ENCODE measurements around the gene MS4A18. TPM values are rescaled to one million over a fixed set of nuclear protein-coding genes. Genes with fewer than 3 reads are reported as not detected.

Gene MS4A18
- total RNA-seq, 1 donor from 2014 or later: not detected

GRCh38 chr11:60786811-60787567 is 62.5 kb downstream of the MS4A18 start:
- H3K4me1 Mint-ChIP-seq (ENCODE audit: low read depth): no peaks in the 10 kb centered on the region
- intact Hi-C loops (cut with micrococcal nuclease): no loop called here
- no peak overlapping the region for H3K27ac Mint-ChIP-seq
- no peak for DNase-seq (ENCODE audit: low spot score)
- H3K4me3 Mint-ChIP-seq: no peak overlapping the region
- no peaks in the 10 kb centered on the region for H3K9me3 Mint-ChIP-seq
- H3K36me3 Mint-ChIP-seq (ENCODE audit: low read depth): no peaks in the 10 kb centered on the region
- H3K27me3 Mint-ChIP-seq (ENCODE audit: insufficient read depth): peaks cover 2% of the 10 kb centered on the region

GRCh38 chr11:60788401-60789125 is 64.0 kb downstream of the MS4A18 start:
- intact Hi-C loops (cut with micrococcal nuclease): no loop called here
- Mint-ChIP-seq H3K27me3 (ENCODE audit: insufficient read depth) (peaks cover 4% of the 10 kb centered on the region), H3K9me3 (no peaks in the 10 kb centered on the region), H3K36me3 (ENCODE audit: low read depth) (no peaks in the 10 kb centered on the region), H3K27ac (no peak overlapping the region), H3K4me1 (ENCODE audit: low read depth) (no peaks in the 10 kb centered on the region), H3K4me3 (no peak overlapping the region)
- DNase-seq (ENCODE audit: low spot score): no peak

GRCh38 chr11:60790726-60791125 is 66.2 kb downstream of the MS4A18 start:
- no peaks in the 10 kb centered on the region for H3K9me3 Mint-ChIP-seq
- no peak overlapping the region for H3K4me3 Mint-ChIP-seq
- no peak for DNase-seq (ENCODE audit: low spot score)
- no peak overlapping the region for H3K27ac Mint-ChIP-seq
- no peaks in the 10 kb centered on the region for H3K36me3 Mint-ChIP-seq (ENCODE audit: low read depth)
- no peaks in the 10 kb centered on the region for H3K4me1 Mint-ChIP-seq (ENCODE audit: low read depth)
- H3K27me3 Mint-ChIP-seq (ENCODE audit: insufficient read depth): peaks cover 1% of the 10 kb centered on the region
- intact Hi-C loops (cut with micrococcal nuclease): no loop called here

- Mint-ChIP-seq H3K27ac (no peak overlapping the region), H3K4me1 (ENCODE audit: low read depth) (no peaks in the 10 kb centered on the region), H3K27me3 (ENCODE audit: insufficient read depth) (peaks cover 1% of the 10 kb centered on the region), H3K4me3 (no peak overlapping the region), H3K36me3 (ENCODE audit: low read depth) (no peaks in the 10 kb centered on the region), H3K9me3 (no peaks in the 10 kb centered on the region)
- no peak for DNase-seq (ENCODE audit: low spot score)
- intact Hi-C loops (cut with micrococcal nuclease): no loop called here
Measured at GRCh38 chr11:60791153-60791933, 66.8 kb downstream of the MS4A18 start.

GRCh38 chr11:60792521-60792920 is 68.0 kb downstream of the MS4A18 start:
- H3K4me3 Mint-ChIP-seq: no peak overlapping the region

More at GRCh38 chr11:60792521-60792920, 68.0 kb downstream of the MS4A18 start:
- peaks cover 1% of the 10 kb centered on the region for H3K27me3 Mint-ChIP-seq (ENCODE audit: insufficient read depth)
- H3K9me3 Mint-ChIP-seq: no peaks in the 10 kb centered on the region
- intact Hi-C loops (cut with micrococcal nuclease): no loop called here
- H3K36me3 Mint-ChIP-seq (ENCODE audit: low read depth): no peaks in the 10 kb centered on the region
- no peaks in the 10 kb centered on the region for H3K4me1 Mint-ChIP-seq (ENCODE audit: low read depth)
- no peak overlapping the region for H3K27ac Mint-ChIP-seq
- no peak for DNase-seq (ENCODE audit: low spot score)

Other genes starting within 250 kb of the MS4A18 start
- gene MS4A12, start 231.9 kb upstream of the MS4A18 start, total RNA-seq: not detected in 2 replicates
- gene MS4A13, start 209.3 kb upstream of the MS4A18 start, total RNA-seq: not detected in 2 replicates
- gene MS4A8, start 25.1 kb upstream of the MS4A18 start, total RNA-seq: not detected in 2 replicates
- gene MS4A15, start 32.1 kb downstream of the MS4A18 start, total RNA-seq: not detected in 2 replicates
- gene MS4A10, start 60.6 kb downstream of the MS4A18 start, total RNA-seq: not detected in 2 replicates
- gene CCDC86, start 117.4 kb downstream of the MS4A18 start, total RNA-seq: 88.2 and 92.2 TPM in 2 replicates
- gene PTGDR2, start 131.2 kb downstream of the MS4A18 start, total RNA-seq: 0.10 TPM in 2 replicates
- gene ZP1, start 142.8 kb downstream of the MS4A18 start, total RNA-seq: not detected in 2 replicates
- 221 and 222 TPM in 2 replicates for gene PRPF19, start 181.9 kb downstream of the MS4A18 start, total RNA-seq
- gene TMEM109, start 189.4 kb downstream of the MS4A18 start, total RNA-seq: 138 and 143 TPM in 2 replicates
- 2.4 and 3.2 TPM in 2 replicates for gene TMEM132A, start 199.7 kb downstream of the MS4A18 start, total RNA-seq
- gene SLC15A3, start 227.5 kb downstream of the MS4A18 start, total RNA-seq: 1.7 and 2.0 TPM in 2 replicates
- 411 and 416 TPM in 2 replicates for gene CD6, start 247.0 kb downstream of the MS4A18 start, total RNA-seq